Hematopoietic multipotent progenitor cell treated with erythropoietin and hydrocortisone succinate and interleukin-3 and kit ligand, for 17 days (in vitro differentiated cells): ENCODE measurements around the gene CELF1.

Experiments
- DNase-seq: peaks from one replicate; pipeline ENCODE4 v3.0.0-alpha.2; 2015; ENCODE audit warnings: low spot score

Gene CELF1

GRCh38 chr11:47447906-47448305, 105.0 kb downstream of the CELF1 start:
- DNase-seq = no peak

GRCh38 chr11:47446833-47447232, 106.1 kb downstream of the CELF1 start:
- DNase-seq = no peak

DNA sequence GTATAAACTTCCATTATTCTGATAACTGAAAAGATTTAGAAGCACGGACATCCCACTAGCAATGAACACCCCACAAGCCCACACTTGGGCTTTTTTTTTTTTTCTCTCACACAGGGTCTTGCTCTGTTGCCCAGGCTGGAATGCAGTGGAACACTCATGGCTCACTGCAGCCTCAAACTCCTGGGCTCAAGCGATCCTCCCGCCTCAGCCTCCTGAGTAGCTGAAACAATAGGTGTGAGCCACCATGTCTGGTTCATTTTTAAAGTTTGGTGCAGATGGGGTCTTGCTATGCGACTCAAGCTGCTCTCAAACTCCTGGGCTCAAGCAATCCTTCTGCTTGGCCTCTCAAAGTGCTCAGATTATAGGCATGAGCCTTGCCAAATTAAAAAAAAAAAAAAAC, 107.1 kb downstream of the CELF1 start:
- DNase-seq = no peak

DNA sequence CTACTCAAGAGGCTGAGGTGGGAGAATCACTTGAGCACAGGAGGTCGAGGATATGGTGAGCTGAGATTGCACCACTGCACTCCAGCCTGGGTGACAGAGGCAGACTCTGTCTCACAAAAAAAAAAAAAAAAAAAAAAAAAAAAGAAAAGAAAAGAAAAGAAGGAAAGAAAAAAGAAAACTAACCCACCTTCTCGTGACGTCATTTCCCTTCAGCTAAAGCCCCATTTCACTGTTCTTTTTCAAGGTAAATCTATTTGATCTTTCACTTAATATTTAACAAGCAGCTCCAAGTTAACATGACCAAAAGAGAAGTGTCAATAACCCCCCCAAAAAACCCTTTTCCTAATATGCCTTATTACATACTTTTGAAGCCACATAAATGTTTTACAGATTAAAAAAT, 109.1 kb downstream of the CELF1 start:
- no peak for DNase-seq

- DNase-seq = no peak
These were observed 109.8 kb downstream of the CELF1 start for GRCh38 chr11:47443028-47443700.

- no peak for DNase-seq
These were observed 110.4 kb downstream of the CELF1 start for GRCh38 chr11:47442514-47442913.

- DNase-seq = no peak
These were observed 111.5 kb downstream of the CELF1 start for GRCh38 chr11:47441421-47441820.

DNA sequence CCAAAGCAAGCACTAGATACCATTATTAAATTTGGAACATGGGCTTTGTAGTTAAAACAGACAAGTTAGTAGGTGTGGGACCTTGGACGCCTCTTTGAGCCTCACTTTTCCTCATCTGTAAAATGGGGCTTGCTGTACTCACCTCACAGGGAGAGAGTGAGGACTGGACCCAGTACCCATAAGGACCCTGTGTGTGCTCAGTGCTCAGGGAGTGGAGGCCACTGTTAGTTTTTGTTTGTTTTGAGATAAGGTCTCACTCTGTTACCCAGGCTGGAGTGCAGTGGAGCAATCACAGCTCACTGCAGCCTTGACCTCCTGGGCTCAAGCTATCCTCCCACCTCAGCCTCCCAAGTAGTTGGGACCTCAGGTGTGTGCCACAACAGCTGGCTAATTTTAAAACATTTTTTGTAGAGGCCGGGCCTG, 112.9 kb downstream of the CELF1 start:
- no peak for DNase-seq

DNA sequence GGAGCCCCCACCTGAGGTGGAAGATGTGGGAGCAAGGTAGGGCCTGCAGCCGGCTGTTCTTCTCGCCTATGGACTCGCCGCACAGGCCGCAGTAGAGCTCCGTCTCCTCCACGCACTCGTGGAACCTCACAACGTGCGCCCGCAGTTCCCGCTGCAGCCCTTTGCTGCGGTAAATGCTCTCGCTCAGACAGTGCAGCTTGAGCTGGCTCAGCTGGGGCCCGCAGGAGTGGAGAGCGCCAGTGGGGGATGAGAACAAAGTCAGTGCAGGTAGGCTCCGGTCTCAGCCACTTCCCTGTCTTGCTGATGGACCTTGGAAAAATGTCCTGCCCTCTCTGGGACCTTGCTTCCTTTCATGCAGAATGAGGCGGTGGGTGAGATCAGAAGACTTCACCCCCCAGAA, 114.2 kb downstream of the CELF1 start:
- no peak for DNase-seq

- DNase-seq = no peak
These were observed 115.0 kb downstream of the CELF1 start for GRCh38 chr11:47437746-47438418.

DNA sequence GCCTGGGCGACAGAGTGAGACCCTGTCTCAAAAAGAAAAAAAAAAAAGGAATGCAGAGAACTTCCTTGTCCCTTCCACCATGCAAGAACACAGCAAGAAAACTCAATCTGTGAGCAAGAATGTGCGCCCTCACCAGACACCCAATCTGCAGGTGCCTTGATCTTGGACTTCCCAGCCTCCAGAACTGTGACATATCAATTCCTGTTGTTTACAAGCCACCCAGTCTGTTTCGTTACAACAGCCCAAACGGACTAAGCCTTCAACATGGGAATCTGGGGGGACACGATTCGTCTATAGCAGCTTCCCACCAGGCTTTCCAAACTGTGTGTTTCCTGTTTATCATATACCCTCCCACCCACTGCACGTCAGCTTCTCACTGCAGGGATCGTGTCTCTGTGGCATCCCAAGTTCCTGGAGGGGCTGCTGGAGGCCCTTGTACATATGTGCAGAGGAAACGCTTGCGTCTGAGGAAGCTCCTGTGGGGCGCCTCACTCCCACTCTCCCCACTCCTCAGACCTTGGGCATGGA, 115.7 kb downstream of the CELF1 start:
- DNase-seq = no peak

GRCh38 chr11:47436726-47437125, 116.2 kb downstream of the CELF1 start:
- DNase-seq = no peak

DNA sequence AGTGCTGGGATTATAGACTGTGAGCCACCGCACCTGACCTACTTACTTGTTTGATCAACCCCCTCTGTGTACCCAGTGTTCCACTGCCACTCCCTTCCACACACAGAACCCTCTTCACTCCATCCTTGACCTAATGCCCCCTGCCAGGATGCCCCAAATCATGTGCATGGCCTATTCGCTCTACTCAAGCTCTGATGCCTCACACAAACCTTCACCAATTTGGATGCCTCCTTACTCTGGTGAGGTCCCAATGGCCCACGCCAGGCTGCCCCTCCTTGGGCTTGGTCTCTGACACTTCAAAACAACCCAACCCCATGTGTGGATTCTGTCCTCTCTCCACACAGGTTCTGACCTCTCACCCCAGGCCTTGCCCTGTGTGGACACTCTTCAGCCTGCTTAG, 117.2 kb downstream of the CELF1 start:
- no peak for DNase-seq

GRCh38 chr11:47434011-47434786, 118.7 kb downstream of the CELF1 start:
- DNase-seq = no peak

GRCh38 chr11:47433157-47433556, 119.8 kb downstream of the CELF1 start:
- DNase-seq = no peak

DNA sequence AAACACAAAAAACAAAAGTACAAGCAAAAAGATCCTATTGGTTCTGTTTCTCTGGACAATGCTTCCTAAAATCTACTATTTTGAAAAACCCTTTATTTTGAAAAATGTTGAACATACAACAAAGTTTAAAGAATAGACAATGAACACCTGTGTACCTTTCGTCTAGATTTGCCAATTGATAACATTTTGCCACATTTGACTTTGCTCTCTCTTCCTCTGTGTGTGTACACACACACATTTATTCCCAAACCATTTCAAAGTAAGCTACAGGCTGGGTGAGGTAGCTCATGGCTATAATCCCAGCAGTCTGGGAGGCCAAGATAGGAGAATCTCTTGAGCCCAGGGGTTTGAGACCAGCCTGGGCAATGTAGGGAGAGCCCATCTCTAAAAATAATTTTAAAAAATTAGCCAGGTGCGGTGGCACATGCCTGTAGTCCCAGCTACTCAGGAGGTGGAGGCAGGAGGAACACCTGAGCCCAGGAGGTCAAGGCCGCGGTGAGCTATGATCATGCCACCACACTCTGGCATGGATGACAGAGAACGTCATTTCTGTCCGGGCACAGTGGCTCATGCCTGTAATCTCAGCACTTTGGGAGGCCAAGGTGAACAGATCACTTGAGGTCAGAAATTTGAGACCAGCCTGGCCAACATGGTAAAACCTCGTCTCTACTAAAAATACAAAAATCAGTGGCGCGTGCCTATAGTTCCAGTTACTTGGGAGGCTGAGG, 121.4 kb downstream of the CELF1 start:
- DNase-seq = no peak

GRCh38 chr11:47430524-47430923, 122.4 kb downstream of the CELF1 start:
- no peak for DNase-seq

DNA sequence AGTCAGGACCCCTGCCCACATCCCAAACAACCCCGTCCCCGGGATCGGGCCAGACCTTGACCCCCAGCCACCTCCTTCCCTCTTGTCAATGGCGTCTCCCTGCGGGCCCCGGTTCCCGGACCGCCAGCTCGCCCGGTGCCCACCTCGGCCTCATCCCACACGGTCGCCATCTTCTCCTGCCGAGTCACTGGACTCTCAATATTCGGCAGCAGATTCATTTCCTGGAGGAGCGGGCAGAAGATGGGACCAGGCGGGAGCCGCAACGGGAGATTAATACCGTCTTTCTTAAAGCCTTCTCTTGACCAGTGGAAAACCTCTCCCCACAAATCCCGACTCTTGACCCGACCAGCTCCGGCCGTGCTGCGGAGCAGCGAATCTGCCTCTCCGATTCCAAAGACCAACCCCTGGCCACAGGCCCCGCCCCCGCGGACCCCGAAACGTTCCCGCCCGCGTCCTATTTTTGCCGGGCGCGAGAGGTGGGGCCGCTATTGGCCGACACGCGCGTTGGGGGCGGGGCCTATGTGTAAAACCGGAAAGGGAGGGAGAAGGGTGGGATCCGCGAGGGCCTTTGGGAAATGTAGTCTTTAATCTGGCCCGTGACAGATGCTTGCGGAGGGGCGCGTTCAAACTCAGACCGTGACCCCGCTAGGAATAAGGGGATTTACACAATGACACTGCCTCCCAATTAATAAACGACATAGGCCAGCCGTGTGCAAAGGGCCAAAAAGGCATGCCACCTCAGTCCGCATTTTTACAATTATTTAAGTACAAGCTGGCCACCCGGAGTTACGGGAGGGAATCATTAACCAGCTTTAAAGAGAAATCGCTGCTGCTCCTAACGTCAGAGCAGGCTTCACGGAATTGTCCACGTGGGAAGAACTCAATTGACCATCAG, 126.6 kb downstream of the CELF1 start, which contains the start of gene PSMC3:
PSMC3 (minus strand) TSS at position 378 of the 895 bp plus-strand sequence; CDS start at position 218, 160 bp downstream.
- peak; percentile 96 for DNase-seq

GRCh38 chr11:47425611-47426010, 127.3 kb downstream of the CELF1 start:
- DNase-seq = no peak

DNA sequence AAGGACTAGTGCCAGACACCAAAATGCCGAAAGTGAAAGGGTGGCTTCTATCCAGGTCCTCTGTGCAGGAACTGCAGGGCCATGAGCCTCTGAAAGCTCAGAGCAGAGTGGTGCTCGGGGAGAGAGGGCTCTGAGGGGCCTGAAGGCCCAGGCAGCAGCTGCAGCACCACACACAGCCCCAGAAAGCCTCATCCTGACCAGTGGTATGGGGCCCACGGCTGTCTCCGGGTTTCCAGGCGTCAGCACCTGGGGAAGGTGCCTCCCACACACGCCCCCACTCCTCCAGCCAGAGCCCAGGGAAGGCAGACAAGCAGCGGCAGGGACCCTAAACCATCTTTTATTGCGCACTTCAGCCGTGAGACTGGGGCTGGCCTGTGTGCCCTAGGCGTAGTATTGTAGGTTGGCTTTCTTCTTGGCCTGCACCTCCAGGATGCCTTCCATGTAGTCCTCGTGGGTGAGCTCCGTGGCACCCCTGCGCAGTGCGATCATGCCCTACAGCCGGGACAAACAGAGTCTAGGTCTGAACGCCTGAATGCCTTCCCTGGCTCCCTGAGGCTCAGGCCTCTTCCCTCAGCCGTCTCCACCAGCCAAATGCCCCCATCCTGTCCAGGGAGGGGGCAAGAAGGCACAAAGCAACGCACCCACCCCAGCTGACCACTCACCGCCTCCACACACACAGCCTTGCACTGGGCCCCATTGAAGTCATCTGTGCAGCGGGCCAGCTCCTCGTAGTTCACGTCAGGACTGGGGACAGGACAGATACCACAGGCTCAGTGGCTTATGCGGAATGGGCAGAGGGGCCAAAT, 134.3 kb downstream of the CELF1 start:
- DNase-seq = no peak
